Measurements from ENCODE around the gene FGF6. TPM values are rescaled to one million over a fixed set of nuclear protein-coding genes. Genes with fewer than 3 reads are reported as not detected.

FGF6 gene, protein sequence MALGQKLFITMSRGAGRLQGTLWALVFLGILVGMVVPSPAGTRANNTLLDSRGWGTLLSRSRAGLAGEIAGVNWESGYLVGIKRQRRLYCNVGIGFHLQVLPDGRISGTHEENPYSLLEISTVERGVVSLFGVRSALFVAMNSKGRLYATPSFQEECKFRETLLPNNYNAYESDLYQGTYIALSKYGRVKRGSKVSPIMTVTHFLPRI
- total RNA-seq (2014; rRNA removed; shearing (Covaris generic); ENCODE audit: low replicate concordance), result not detected in 2 replicates

DNA sequence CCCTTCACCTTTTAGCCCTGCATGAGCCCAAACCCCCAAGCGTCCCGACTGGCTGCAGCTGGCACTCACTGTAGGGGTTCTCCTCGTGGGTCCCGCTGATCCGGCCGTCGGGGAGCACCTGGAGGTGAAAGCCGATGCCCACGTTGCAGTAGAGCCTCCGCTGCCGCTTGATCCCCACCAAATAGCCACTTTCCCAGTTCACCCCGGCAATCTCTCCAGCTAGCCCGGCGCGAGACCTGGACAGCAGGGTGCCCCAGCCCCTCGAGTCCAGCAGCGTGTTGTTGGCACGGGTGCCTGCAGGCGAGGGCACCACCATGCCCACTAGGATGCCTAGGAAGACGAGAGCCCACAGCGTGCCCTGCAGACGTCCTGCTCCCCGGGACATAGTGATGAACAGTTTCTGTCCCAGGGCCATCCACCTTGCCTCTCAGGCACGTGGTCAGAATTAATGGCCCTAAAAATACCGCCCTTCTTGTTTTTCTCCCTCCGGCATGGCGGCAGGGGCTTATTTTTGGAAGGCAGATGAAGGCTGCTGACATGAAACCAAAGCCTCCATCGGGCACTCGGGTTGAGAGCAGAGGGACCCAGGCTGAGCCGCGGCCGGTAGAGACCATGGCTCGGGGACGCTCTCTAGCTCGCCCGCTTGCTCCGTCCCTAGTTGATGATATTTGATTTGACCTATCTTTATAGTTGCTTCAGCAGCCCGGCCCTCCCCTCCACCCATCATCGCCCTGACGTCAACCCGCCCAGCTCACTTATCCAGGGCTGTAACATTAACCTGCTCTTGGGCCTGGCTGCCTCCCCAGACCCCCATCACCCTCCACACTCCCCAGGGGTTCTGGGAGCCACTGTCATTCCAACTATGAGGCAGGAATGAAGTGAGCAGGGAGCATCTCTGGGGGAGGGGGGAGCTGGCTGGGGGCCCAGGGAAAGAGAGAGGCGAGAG is at the start of gene FGF6:
Gene FGF6, minus strand, starts transcription at position 660 of the 946 bp plus-strand sequence. Its CDS starts 245 bp downstream, at position 415.
- H3K9me2 ChIP-seq (replicated peaks; ENCODE audit: insufficient read depth, low read length), result no peaks in the 10 kb centered on the region
- H3K27me3 ChIP-seq (ENCODE audit: low read length), result no peaks in the 10 kb centered on the region

DNA sequence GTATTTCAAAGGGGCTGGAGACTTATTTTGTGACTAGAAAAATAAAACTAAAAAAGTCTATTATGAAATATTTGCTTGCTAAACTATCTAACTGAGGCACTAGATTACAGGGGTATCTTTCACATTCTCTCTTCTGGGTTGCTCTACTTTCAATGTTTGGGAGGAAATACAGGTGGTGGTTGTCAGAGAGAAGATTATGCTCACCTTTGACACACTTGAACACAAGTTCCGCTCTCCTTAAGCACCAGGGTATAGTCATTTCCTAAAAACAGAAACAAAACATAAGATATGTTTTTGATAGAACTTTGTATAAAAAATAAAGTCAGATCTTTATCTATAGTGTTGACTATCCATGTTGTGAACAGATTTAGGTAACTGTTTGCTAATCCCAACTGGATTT is 45.4 kb upstream of the FGF6 start:
- no peaks in the 10 kb centered on the region for H3K9me3 ChIP-seq (ENCODE audit: low read length)
- H4K20me1 ChIP-seq (ENCODE audit: insufficient read depth, low read depth, low read length), result no peaks in the 10 kb centered on the region
- no peaks in the 10 kb centered on the region for H3K27me3 ChIP-seq (ENCODE audit: low read length)
- no peak overlapping the region for H3K4me2 ChIP-seq (ENCODE audit: low read depth, low read length, poor library complexity, severe bottlenecking)
- no peak overlapping the region for H3K4me3 ChIP-seq (ENCODE audit: low read length)
- no peak for DNase-seq
- peaks cover 7% of the 10 kb centered on the region; the same call in 1 of the 2 replicates for H3K36me3 ChIP-seq (ENCODE audit: insufficient read depth, low read length)
- H3K9me2 ChIP-seq (replicated peaks; ENCODE audit: insufficient read depth, low read length), result no peaks in the 10 kb centered on the region
- no peak overlapping the region for H3K27ac ChIP-seq (ENCODE audit: low read length)
- no peak overlapping the region for H2AFZ ChIP-seq (ENCODE audit: low read length)
- no peaks in the 10 kb centered on the region for H3K79me2 ChIP-seq (ENCODE audit: low read length)
- no peak overlapping the region for H3K9ac ChIP-seq (ENCODE audit: low read length)
- H3K4me1 ChIP-seq (ENCODE audit: low read length), result no peaks in the 10 kb centered on the region

More for the DNA sequence above, at the start of gene FGF6:
- peaks cover 28% of the 10 kb centered on the region for H3K4me1 ChIP-seq (ENCODE audit: low read length)
- no peak within 1 kb of the TSS for H3K27ac ChIP-seq (ENCODE audit: low read length)
- H3K4me2 ChIP-seq (ENCODE audit: low read depth, low read length, poor library complexity, severe bottlenecking), result no peak within 1 kb of the TSS
- no peak for DNase-seq
- H4K20me1 ChIP-seq (ENCODE audit: insufficient read depth, low read depth, low read length), result no peaks in the 10 kb centered on the region
- no peaks in the 10 kb centered on the region for H3K36me3 ChIP-seq (ENCODE audit: insufficient read depth, low read length)
- H3K79me2 ChIP-seq (ENCODE audit: low read length), result no peaks in the 10 kb centered on the region
- H3K4me3 ChIP-seq (ENCODE audit: low read length), result no peak within 1 kb of the TSS
- H3K9me3 ChIP-seq (ENCODE audit: low read length), result no peaks in the 10 kb centered on the region
- H2AFZ ChIP-seq (ENCODE audit: low read length), result no peak within 1 kb of the TSS
- H3K9ac ChIP-seq (ENCODE audit: low read length), result no peak within 1 kb of the TSS

DNA sequence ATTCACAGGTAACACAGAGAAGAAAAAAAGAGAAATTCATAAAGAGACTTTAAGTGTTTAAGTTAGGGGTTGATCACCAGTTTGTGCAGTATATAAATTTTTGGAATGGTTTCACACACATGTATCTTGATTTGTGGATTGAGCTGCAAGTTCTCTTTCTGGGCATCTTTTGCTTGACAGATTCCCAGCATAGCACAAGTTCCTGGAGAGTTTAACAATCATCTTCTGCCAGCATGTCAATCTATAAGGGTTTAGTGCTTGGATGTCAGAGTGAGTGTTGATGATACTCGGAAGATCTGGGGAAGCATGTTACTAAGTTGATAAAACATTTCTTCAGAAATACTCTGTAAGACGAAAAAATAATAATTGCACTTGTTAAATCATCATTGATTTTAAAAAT is 43.9 kb upstream of the FGF6 start:
- peaks cover 10% of the 10 kb centered on the region for H3K4me1 ChIP-seq (ENCODE audit: low read length)
- no peak for DNase-seq
- H3K4me3 ChIP-seq (ENCODE audit: low read length), result no peak overlapping the region

DNA sequence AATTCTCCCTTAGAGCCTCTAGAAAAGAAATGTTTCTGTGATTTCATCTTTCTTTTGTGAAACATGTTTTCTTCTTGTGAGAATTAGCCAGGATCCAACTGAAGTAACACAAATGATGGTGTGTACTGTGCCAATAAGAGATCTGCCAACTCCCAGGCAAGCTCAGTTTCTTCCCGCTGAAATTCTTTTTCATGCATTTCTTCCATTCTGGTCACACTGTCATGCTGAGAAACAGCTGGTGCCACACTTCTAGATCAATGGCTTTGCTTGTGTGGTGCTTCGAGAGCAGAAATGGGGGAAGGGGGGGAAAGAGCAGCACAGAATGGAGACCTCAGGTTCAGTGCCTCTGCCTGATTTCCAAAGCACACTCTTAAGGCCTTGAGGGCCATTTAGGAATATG is 41.4 kb upstream of the FGF6 start:
- no peaks in the 10 kb centered on the region for H4K20me1 ChIP-seq (ENCODE audit: insufficient read depth, low read depth, low read length)
- peaks cover 7% of the 10 kb centered on the region; the same call in 1 of the 2 replicates for H3K36me3 ChIP-seq (ENCODE audit: insufficient read depth, low read length)
- H3K27me3 ChIP-seq (ENCODE audit: low read length), result no peaks in the 10 kb centered on the region
- H3K27ac ChIP-seq (ENCODE audit: low read length), result no peak overlapping the region
- no peak overlapping the region for H2AFZ ChIP-seq (ENCODE audit: low read length)
- DNase-seq, result no peak
- H3K4me1 ChIP-seq (ENCODE audit: low read length), result peaks cover 11% of the 10 kb centered on the region
- H3K9me2 ChIP-seq (replicated peaks; ENCODE audit: insufficient read depth, low read length), result no peaks in the 10 kb centered on the region
- H3K4me3 ChIP-seq (ENCODE audit: low read length), result no peak overlapping the region
- H3K9ac ChIP-seq (ENCODE audit: low read length), result no peak overlapping the region
- no peak overlapping the region for H3K4me2 ChIP-seq (ENCODE audit: low read depth, low read length, poor library complexity, severe bottlenecking)
- H3K79me2 ChIP-seq (ENCODE audit: low read length), result no peaks in the 10 kb centered on the region
- H3K9me3 ChIP-seq (ENCODE audit: low read length), result no peaks in the 10 kb centered on the region

More for the DNA sequence above, 43.9 kb upstream of the FGF6 start:
- Histone ChIP-seq H3K9ac (ENCODE audit: low read length) (no peak overlapping the region), H3K79me2 (ENCODE audit: low read length) (no peaks in the 10 kb centered on the region), H3K36me3 (ENCODE audit: insufficient read depth, low read length) (peaks cover 7% of the 10 kb centered on the region; the same call in 1 of the 2 replicates), H4K20me1 (ENCODE audit: insufficient read depth, low read depth, low read length) (no peaks in the 10 kb centered on the region), H3K9me2 (replicated peaks; ENCODE audit: insufficient read depth, low read length) (no peaks in the 10 kb centered on the region), H3K9me3 (ENCODE audit: low read length) (no peaks in the 10 kb centered on the region), H3K27ac (ENCODE audit: low read length) (no peak overlapping the region), H3K4me2 (ENCODE audit: low read depth, low read length, poor library complexity, severe bottlenecking) (no peak overlapping the region), H3K27me3 (ENCODE audit: low read length) (no peaks in the 10 kb centered on the region), H2AFZ (ENCODE audit: low read length) (no peak overlapping the region)

DNA sequence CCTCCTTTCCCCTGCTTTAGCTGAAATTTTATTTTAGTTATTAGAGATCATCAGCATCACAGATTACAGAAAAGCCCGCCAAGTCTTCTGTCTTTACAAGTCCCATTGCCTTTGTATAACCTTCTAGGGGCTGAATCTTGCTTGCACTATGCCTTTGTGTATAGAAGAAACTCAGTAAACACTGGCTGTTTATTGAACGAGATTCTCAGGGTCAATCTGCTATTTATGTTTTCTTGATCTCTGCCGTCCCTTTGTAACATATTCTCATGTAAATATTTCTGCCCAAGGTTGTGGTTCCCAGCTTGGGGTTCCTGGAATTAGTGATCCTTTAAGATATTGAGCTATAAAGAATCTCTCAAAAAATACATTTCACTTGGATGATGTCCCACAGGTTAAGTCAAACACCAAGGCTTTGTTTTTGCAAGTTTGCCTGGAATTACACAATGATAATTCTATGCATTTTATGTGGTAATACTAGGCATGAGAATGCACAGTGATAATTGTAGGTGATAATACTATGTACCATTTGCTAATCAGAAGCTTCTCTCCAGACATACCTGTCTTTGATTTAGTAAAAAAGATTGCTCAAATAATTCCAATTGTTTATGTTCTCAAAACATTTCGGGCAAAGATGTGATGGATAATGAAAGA is 40.6 kb upstream of the FGF6 start:
- no peaks in the 10 kb centered on the region for H3K9me2 ChIP-seq (replicated peaks; ENCODE audit: insufficient read depth, low read length)
- H3K4me2 ChIP-seq (ENCODE audit: low read depth, low read length, poor library complexity, severe bottlenecking), result no peak overlapping the region
- H3K27me3 ChIP-seq (ENCODE audit: low read length), result no peaks in the 10 kb centered on the region
- H3K4me3 ChIP-seq (ENCODE audit: low read length), result no peak overlapping the region
- H3K9ac ChIP-seq (ENCODE audit: low read length), result no peak overlapping the region
- peaks cover 11% of the 10 kb centered on the region for H3K4me1 ChIP-seq (ENCODE audit: low read length)
- H3K36me3 ChIP-seq (ENCODE audit: insufficient read depth, low read length), result peaks cover 7% of the 10 kb centered on the region; the same call in 1 of the 2 replicates
- H4K20me1 ChIP-seq (ENCODE audit: insufficient read depth, low read depth, low read length), result no peaks in the 10 kb centered on the region
- no peaks in the 10 kb centered on the region for H3K9me3 ChIP-seq (ENCODE audit: low read length)
- H3K79me2 ChIP-seq (ENCODE audit: low read length), result no peaks in the 10 kb centered on the region
- no peak overlapping the region for H3K27ac ChIP-seq (ENCODE audit: low read length)
- no peak overlapping the region for H2AFZ ChIP-seq (ENCODE audit: low read length)
- no peak for DNase-seq

DNA sequence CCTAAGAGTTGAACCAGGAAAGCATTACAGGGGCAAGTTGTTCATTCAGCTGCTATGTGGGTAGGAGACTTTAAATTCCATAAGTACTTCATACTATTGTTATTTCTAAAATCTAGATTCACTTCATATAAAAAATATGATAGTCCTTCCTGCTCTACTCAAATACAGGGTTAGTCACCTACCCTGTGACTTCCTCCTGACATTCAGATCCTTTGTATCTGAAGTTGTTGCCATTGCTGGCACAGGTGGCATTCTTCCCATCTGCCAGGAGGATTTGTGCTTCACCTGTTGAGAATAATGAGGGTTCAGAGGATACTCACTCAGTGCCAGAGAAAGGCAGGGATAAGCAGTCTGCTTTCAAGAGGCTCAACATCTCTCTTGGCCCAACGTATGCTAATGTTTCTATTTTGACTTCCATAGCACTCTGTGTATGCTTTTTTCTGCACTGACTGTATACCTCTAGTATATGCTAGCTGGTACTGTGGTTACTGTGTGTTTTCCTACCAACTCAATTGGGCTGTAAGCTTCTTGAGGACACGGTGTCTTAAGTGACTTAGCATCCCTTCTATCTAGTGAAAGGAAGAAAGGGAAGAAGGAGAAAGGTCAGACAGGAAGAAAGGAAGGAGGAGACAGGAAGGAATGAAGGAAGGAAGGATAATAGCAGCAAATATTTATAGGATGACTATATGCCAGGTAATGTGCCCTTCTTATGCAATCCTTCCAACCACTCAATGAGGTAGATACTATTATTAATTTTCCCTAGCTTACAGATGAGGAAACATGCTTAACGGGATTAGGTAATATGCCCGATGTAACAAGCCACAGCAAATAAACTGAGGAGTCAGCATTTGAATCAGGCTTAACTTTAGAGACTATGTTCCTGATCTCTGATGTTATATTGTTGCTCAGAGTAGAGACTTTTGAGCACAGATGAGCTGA is 38.5 kb upstream of the FGF6 start:
- H3K79me2 ChIP-seq (ENCODE audit: low read length), result no peaks in the 10 kb centered on the region
- no peak overlapping the region for H3K4me3 ChIP-seq (ENCODE audit: low read length)
- H3K27me3 ChIP-seq (ENCODE audit: low read length), result no peaks in the 10 kb centered on the region
- H3K9me2 ChIP-seq (replicated peaks; ENCODE audit: insufficient read depth, low read length), result no peaks in the 10 kb centered on the region
- no peak for DNase-seq
- H3K36me3 ChIP-seq (ENCODE audit: insufficient read depth, low read length), result peaks cover 6% of the 10 kb centered on the region; the same call in 1 of the 2 replicates
- H2AFZ ChIP-seq (ENCODE audit: low read length), result no peak overlapping the region
- peak overlapping the region; percentile 12 for H3K4me2 ChIP-seq (ENCODE audit: low read depth, low read length, poor library complexity, severe bottlenecking)
- no peak overlapping the region for H3K9ac ChIP-seq (ENCODE audit: low read length)
- no peaks in the 10 kb centered on the region for H3K9me3 ChIP-seq (ENCODE audit: low read length)
- H3K4me1 ChIP-seq (ENCODE audit: low read length), result peaks cover 11% of the 10 kb centered on the region
- no peak overlapping the region for H3K27ac ChIP-seq (ENCODE audit: low read length)
- no peaks in the 10 kb centered on the region for H4K20me1 ChIP-seq (ENCODE audit: insufficient read depth, low read depth, low read length)

DNA sequence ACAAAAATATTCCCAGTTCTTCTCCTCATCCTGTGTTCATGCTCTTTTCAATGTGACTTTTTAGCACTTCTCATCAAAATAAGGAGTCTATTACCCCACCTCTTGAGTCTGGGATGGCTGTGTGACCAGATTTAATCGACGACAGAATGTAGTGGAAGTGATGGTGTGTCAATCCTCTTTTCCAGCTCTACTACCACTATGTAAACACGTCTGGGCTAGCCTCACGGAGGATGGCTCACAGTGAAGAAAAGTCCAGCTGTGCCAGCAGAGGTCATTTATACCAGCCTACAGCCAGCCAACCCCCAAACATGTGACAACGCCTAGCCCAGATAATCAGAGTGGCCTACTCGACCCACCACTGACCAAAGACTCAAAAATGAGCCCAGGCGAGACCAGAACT is 37.3 kb upstream of the FGF6 start:
- H3K4me3 ChIP-seq (ENCODE audit: low read length), result no peak overlapping the region
- peaks cover 11% of the 10 kb centered on the region for H3K4me1 ChIP-seq (ENCODE audit: low read length)
- H2AFZ ChIP-seq (ENCODE audit: low read length), result no peak overlapping the region
- H3K27me3 ChIP-seq (ENCODE audit: low read length), result no peaks in the 10 kb centered on the region
- H3K4me2 ChIP-seq (ENCODE audit: low read depth, low read length, poor library complexity, severe bottlenecking), result no peak overlapping the region
- no peaks in the 10 kb centered on the region for H3K79me2 ChIP-seq (ENCODE audit: low read length)
- H3K27ac ChIP-seq (ENCODE audit: low read length), result no peak overlapping the region
- no peaks in the 10 kb centered on the region for H3K9me2 ChIP-seq (replicated peaks; ENCODE audit: insufficient read depth, low read length)
- DNase-seq, result no peak
- no peaks in the 10 kb centered on the region for H3K36me3 ChIP-seq (ENCODE audit: insufficient read depth, low read length)
- no peaks in the 10 kb centered on the region for H4K20me1 ChIP-seq (ENCODE audit: insufficient read depth, low read depth, low read length)
- no peak overlapping the region for H3K9ac ChIP-seq (ENCODE audit: low read length)
- H3K9me3 ChIP-seq (ENCODE audit: low read length), result no peaks in the 10 kb centered on the region
